Stomach (tissue), 9 donors: Measurements from ENCODE around the gene SGSH. TPM values are rescaled to one million over a fixed set of nuclear protein-coding genes. Genes with fewer than 3 reads are reported as not detected.
"Not testable (repeated sequence)": the region's sequence is repeated elsewhere in the genome, so short reads cannot be mapped to it uniquely, and the experiment has no call there.

Experiments
- DNase-seq, 2 donors: peaks; one replicate each; pipeline versions ENCODE4 v3.0.0 to v3.0.0-alpha.2; 2013 to 2019
- H3K27ac ChIP-seq, 5 donors: fragments of 200-600 bp in 4 of 5; sonication (generic) in 4 of 5; one replicate each; pipeline ENCODE4 v1.5.1; 2013 to 2019; ENCODE audit warnings: mild to moderate bottlenecking in 1 of 5, moderate library complexity in 1 of 5
- H3K27me3 ChIP-seq, 3 donors: fragments of 200-600 bp; sonication (generic); one replicate each; pipeline ENCODE4 v1.5.1; 2017 to 2019; ENCODE audit warnings: mixed run types in 1 of 3
- H3K36me3 ChIP-seq, 4 donors: fragments of 200-600 bp; sonication (generic); 1 replicate in 3 of 4; 2 replicates in 1 of 4; pipeline ENCODE4 v1.5.1; 2016 to 2019
- H3K4me1 ChIP-seq, 4 donors: fragments of 200-600 bp; sonication (generic); one replicate each; pipeline ENCODE4 v1.5.1; 2016 to 2019
- H3K4me3 ChIP-seq, 4 donors: fragments of 200-600 bp; sonication (generic) in 3 of 4; one replicate each; pipeline ENCODE4 v1.5.1; 2016 to 2019; ENCODE audit warnings: mild to moderate bottlenecking in 1 of 4
- H3K9me3 ChIP-seq, 4 donors: fragments of 200-600 bp; sonication (generic); one replicate each; pipeline ENCODE4 v1.5.1; 2016 to 2019
- CTCF ChIP-seq, 7 experiments: fragments of 450-650 bp in 4 of 7; fragments of 200-600 bp in 3 of 7; sonication (generic) in 3 of 7; IDR thresholded peaks; one replicate each; pipeline ENCODE4 v1.5.1; 2016 to 2019; ENCODE audit warnings: antibody characterized with exemption in 7 of 7, control low read depth in 2 of 7, mild to moderate bottlenecking in 1 of 7
- EP300 ChIP-seq: sonication (generic); formaldehyde crosslinking; IDR thresholded peaks from one replicate; pipeline ENCODE4 v1.6.1; 2017; ENCODE audit warnings: antibody characterized with exemption
- POLR2A ChIP-seq, 4 donors: fragments of 450-650 bp; IDR thresholded peaks; one replicate each; pipeline ENCODE4 v1.6.1; 2016; ENCODE audit warnings: antibody characterized with exemption in 4 of 4, control low read depth in 2 of 4, mild to moderate bottlenecking in 1 of 4, moderate library complexity in 1 of 4
- POLR2AphosphoS5 ChIP-seq, 3 donors: sonication (generic); formaldehyde crosslinking; IDR thresholded peaks; one replicate each; pipeline ENCODE4 v1.6.1; 2016; ENCODE audit warnings: antibody characterized with exemption in 3 of 3
- WGBS, 5 donors: extraction: QIAGEN DNeasy Blood & Tissue Kit in 3 of 5; methylation state at CpG; one replicate each; pipeline versions ENCODE4 v1.1.5 to v1.1.7; 2013 to 2018; 5-methylcytosine and 5-hydroxymethylcytosine counted together
- intact Hi-C: fragments of 100-400 bp; cut with DNase I; formaldehyde crosslinking; loops from one replicate; pipeline ENCODE4 v1.15.1; 2023; ENCODE audit warnings: low total_unique reads
- polyA plus RNA-seq, 3 donors: library from polyadenylated mRNA; stranded (reverse); fragments of 200-250 nt; gene quantifications; one replicate each; pipeline ENCODE4 v1.2.3, GENCODE V29; 2013
- total RNA-seq, 5 donors: library from RNA; depleted of rRNA; stranded (reverse); fragments of >200 nt; gene quantifications; one replicate each; pipeline versions ENCODE4 v1.1.0 to v1.2.3, GENCODE V29; 2014 to 2016
- donor health status: healthy with polysubstance abuse.
- donor health status: Bipolar disorder and iron deficiency.
- donor health status: healthy.

The SGSH gene
- total and polyA plus RNA-seq, 8 donors = 15.7 to 307 (median 41.5) TPM

GRCh38 chr17:80201446-80201845 lies 18.7 kb downstream of the SGSH start:
- no peak overlapping the region for H3K4me3 ChIP-seq
- H3K36me3 ChIP-seq = no peaks in the 10 kb centered on the region
- H3K27ac ChIP-seq = no peak overlapping the region
- no peak for DNase-seq
- intact Hi-C loops = no loop called here
- no peaks in the 10 kb centered on the region for H3K9me3 ChIP-seq
- H3K27me3 ChIP-seq = peaks cover 0 to 7% (median 0%) of the 10 kb centered on the region in 3 donors
- TF ChIP-seq CTCF (IDR thresholded peaks at IDR 0.05) = no peak
- no peak for TF ChIP-seq POLR2AphosphoS5 (IDR thresholded peaks at IDR 0.05)
- TF ChIP-seq POLR2A (IDR thresholded peaks at IDR 0.05) = no peak
- no peak for TF ChIP-seq EP300
- WGBS, 5 donors = 79 to 88% (median 83%) methylated on average over 12 to 15 of the region's 15 CpGs
- H3K4me1 ChIP-seq = no peaks in the 10 kb centered on the region

- H3K9me3 ChIP-seq, H3K27ac ChIP-seq, H3K4me1 ChIP-seq, DNase-seq, H3K36me3 ChIP-seq, H3K4me3 ChIP-seq, intact Hi-C loops: not testable (repeated sequence)
- 61 to 69% (median 65%) methylated on average over 6 of the region's 6 CpGs for WGBS, 5 donors
- peaks cover 0 to 23% (median 0%) of the 10 kb centered on the region in 3 donors for H3K27me3 ChIP-seq
Observed at GRCh38 chr17:80199295-80199694, 20.8 kb downstream of the SGSH start.

GRCh38 chr17:80198144-80198661 lies 21.9 kb downstream of the SGSH start:
- Histone ChIP-seq H3K4me1 (no peaks in the 10 kb centered on the region), H3K27ac (no peak overlapping the region), H3K9me3 (no peaks in the 10 kb centered on the region), H3K27me3 (peaks cover 0 to 34% (median 0%) of the 10 kb centered on the region in 3 donors), H3K4me3 (no peak overlapping the region), H3K36me3 (no peaks in the 10 kb centered on the region)
- DNase-seq = no peak
- intact Hi-C loops = no loop called here
- TF ChIP-seq POLR2A (IDR thresholded peaks at IDR 0.05) (no peak), EP300 (no peak), CTCF (IDR thresholded peaks at IDR 0.05) (no peak), POLR2AphosphoS5 (IDR thresholded peaks at IDR 0.05) (no peak)
- WGBS, 5 donors = 65 to 81% (median 69%) methylated on average over 18 to 27 of the region's 27 CpGs

DNA sequence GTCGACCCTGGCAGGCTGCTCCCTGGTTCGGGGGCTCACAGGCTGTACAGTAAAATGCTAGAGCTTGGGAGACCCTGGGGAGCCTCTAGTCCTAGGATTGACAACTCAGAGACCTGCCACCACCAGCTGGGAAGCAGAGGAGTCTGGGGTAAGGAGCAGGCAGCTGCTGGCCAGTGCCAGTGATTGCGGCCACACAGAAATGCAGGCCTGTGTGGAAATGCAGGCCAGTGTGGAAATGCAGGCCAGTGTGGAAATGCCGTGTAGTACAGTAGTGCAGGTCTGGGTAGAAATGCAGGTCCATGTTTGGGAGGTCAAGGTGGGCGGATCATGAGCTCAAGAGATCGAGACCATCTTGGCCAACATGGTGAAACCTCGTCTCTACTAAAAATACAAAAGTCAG lies 23.5 kb downstream of the SGSH start:
- peaks cover 0 to 50% (median 0%) of the 10 kb centered on the region in 3 donors for H3K27me3 ChIP-seq
- no peak overlapping the region for H3K27ac ChIP-seq
- TF ChIP-seq EP300 (no peak), CTCF (IDR thresholded peaks at IDR 0.05) (no peak)
- DNase-seq = no peak
- no peaks in the 10 kb centered on the region for H3K36me3 ChIP-seq
- no peaks in the 10 kb centered on the region for H3K4me1 ChIP-seq
- H3K4me3 ChIP-seq = no peak overlapping the region
- intact Hi-C loops = no loop called here
- no peaks in the 10 kb centered on the region for H3K9me3 ChIP-seq
- 86 to 93% (median 90%) methylated on average over 5 to 7 of the region's 7 CpGs for WGBS, 5 donors

DNA sequence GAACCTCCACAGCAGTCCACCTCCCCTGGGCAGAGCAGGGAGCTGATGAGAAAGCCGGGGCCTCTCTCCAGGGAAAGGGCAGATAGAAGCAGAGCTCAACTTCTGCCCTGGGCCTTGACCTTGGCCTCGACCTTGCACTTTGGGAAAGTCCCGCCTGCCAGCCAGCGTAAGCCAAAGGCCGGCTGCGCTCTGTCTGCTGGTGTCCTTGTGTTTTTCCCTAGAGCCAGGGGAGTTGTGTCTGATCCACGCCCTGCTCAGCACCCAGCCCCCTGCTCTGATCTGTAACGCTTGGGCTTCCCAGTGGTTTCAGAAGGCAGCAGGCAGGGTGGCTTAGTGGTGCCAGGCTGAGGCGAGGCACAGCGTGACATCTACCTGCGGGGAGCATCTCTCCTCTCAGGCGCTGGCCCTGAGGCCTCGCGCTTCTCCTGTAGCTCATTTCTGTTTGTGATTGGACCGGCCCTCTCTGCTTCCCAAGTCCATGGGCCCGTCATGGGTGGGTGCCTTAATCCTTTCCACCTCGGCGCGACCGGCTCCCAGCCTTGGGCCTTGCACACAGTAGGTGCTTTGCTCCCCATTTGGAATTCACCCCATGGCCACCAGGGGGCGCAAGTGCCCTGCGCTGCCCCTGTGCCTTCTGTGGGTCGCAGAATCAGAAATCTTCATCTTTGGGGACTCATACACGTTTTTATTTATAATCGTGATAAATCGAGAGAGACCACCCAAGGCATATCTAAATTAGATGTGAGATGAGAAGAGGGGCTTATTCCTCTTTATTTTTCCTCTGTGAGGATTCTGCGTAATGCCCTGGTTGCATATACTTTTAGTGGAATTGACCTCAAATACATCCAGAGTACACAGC lies 24.2 kb downstream of the SGSH start:
- TF ChIP-seq CTCF (IDR thresholded peaks at IDR 0.05) (peak in 5 of 7 experiments; percentile 57 to 86 (median 61)), POLR2A (IDR thresholded peaks at IDR 0.05) (no peak)
- H3K27me3 ChIP-seq = peaks cover 0 to 54% (median 0%) of the 10 kb centered on the region in 3 donors
- H3K4me1 ChIP-seq = no peaks in the 10 kb centered on the region
- no peaks in the 10 kb centered on the region for H3K36me3 ChIP-seq
- no peak overlapping the region for H3K27ac ChIP-seq
- H3K9me3 ChIP-seq = no peaks in the 10 kb centered on the region
- DNase-seq = peak in 1 of 2 donors; percentile 36
- intact Hi-C loops = no loop called here
- WGBS, 5 donors = 55 to 63% (median 60%) methylated on average over 22 to 27 of the region's 27 CpGs
- no peak overlapping the region for H3K4me3 ChIP-seq
